NCI-H1694 treated with DMSO at 0.1 percent for 48 hours (cell line): Measurements from ENCODE around the gene GRIN2C.
A peak's percentile ranks its signal among the peaks of the same experiment; 100 is the strongest.

Experiments
- DNase-seq: peaks from one replicate; lab custom pipeline; 2025; lab: John Stamatoyannopoulos, UW

The GRIN2C gene

GRCh38 chr17:74799097-74799496, 60.6 kb downstream of the GRIN2C start:
- no peak for DNase-seq

DNA sequence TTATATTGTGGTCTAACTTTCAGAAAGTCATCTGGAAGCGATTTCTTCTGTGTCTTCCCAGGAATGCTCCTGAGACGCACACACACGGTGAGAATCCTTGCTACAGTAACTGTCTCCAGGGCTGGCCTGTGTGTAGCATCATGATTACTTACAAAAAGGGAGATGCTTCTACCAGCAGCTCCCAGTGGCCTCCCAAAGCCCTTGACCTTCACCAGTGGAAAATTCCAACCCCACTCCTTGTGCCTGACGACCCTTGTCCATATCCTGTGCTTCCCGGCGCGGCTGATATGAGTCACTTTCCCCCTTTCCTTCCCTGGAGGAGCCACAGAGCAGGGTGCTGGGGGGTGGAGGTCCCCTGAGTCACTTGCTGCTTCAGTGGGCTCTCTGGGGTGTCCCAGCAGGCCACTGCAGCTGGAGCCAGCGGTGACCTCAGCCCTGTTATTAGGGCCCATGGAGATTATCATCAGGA, 61.4 kb downstream of the GRIN2C start:
- no peak for DNase-seq

- DNase-seq = no peak
These were observed 61.9 kb downstream of the GRIN2C start for GRCh38 chr17:74797824-74798223.

- DNase-seq = peak; percentile 90
These were observed 62.8 kb downstream of the GRIN2C start for GRCh38 chr17:74796866-74797265.

DNA sequence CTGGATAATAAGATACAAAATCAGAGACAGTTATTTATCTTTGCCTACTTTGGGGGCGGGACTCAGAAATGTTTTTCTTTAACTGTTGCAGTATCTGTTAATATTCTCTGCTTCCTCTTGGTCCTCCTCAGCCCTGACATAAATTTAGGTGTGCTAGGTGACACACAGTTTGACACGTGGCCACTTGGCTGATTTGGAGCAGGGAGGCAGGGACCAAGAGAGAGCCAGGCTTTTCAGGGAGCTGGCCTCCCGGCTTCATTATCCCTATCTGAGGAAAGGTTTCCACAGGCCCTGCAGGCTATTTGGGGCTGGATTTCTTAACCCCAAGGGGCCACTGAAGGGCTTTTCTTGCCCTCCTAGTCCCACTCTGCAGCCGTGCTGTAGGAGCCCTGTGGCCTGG, 63.5 kb downstream of the GRIN2C start:
- no peak for DNase-seq

DNA sequence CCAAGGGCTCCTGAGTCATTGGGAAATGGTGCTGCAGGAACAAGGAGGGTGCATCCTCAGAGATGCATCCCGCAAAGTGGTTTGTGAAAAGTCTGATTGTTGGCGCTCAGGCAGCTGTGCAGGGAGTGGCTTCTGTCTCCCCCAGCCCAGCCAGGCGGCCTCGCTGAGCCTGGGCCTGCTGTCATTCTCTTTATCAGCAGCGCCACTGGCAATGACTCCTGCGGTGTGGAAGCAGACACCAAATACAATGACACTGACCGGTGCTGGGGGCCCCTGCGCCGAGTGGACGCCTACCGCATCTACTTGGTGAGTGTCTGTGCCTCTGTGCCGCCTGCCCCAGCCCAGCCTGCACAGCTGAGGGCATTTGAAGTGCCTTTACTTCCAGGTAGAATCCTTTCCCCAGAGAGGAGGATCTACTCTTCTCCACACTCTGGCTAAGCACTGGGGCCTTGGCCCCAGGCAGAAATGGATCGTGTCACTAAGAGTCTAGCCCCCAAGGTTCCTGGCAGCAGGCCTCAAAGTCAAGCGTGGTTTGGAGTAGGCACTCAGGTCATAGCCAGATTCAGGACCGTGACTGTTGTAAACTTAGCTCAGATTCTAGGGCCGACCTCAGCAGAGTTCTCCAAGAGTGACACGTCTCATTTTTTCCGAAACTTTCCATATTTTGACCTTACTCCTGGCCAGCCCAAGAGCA, 64.2 kb downstream of the GRIN2C start:
- peak; percentile 25 for DNase-seq

GRCh38 chr17:74792586-74793105, 67.0 kb downstream of the GRIN2C start:
- no peak for DNase-seq
